PFSK-1 (cell line): ENCODE measurements around the gene LIPI.

Experiments
- FOXP2 ChIP-seq: optimal IDR thresholded peaks from 2 replicates; pipeline ENCODE3; 2011; ENCODE audit warnings: borderline replicate concordance, control low read depth, inconsistent platforms; ENCODE audit not compliant: insufficient read depth; ENCODE audit errors: extremely low read length, extremely low read depth
- POLR2AphosphoS5 ChIP-seq: IDR thresholded peaks from 2 replicates; pipeline ENCODE4 v1.6.1; 2012; ENCODE audit warnings: low read depth, mild to moderate bottlenecking, control low read depth, low read length, moderate library complexity
- REST ChIP-seq, 2 experiments: IDR thresholded peaks; 2 replicates each; pipeline versions ENCODE4 v1.6.1 to v1.8.0; 2011 to 2012; ENCODE audit warnings: low read depth in 2 of 2, low read length in 2 of 2, control low read depth in 1 of 2, inconsistent platforms in 1 of 2, mild to moderate bottlenecking in 1 of 2, moderate library complexity in 1 of 2; ENCODE audit not compliant: insufficient read depth in 1 of 2
- SIN3A ChIP-seq: IDR thresholded peaks from 2 replicates; pipeline ENCODE4 v1.6.1; 2012; ENCODE audit warnings: mild to moderate bottlenecking, low read length, moderate library complexity, borderline replicate concordance; ENCODE audit not compliant: insufficient read depth
- TAF1 ChIP-seq: IDR thresholded peaks from 2 replicates; pipeline ENCODE4 v1.6.1; 2012; ENCODE audit warnings: low read length, control low read depth, borderline replicate concordance; ENCODE audit not compliant: insufficient read depth

Gene LIPI

GRCh38 chr21:14071902-14072734 is 138.6 kb downstream of the LIPI start:
- TF ChIP-seq POLR2AphosphoS5 (no peak), SIN3A (no peak), REST (IDR thresholded peaks at IDR 0.05; ENCODE audit: insufficient read depth in 1 of 2, low read depth in 2 of 2, low read length in 2 of 2) (no peak), FOXP2 (no peak), TAF1 (no peak)

- TF ChIP-seq REST (IDR thresholded peaks at IDR 0.05; ENCODE audit: insufficient read depth in 1 of 2, low read depth in 2 of 2, low read length in 2 of 2) (no peak), FOXP2 (no peak), POLR2AphosphoS5 (no peak), SIN3A (no peak), TAF1 (no peak)
Observed at GRCh38 chr21:14070968-14071367, 139.8 kb downstream of the LIPI start.

- TF ChIP-seq TAF1 = no peak
- TF ChIP-seq FOXP2 = no peak
- TF ChIP-seq SIN3A = no peak
- TF ChIP-seq REST (IDR thresholded peaks at IDR 0.05; ENCODE audit: insufficient read depth in 1 of 2, low read depth in 2 of 2, low read length in 2 of 2) = no peak
- no peak for TF ChIP-seq POLR2AphosphoS5
Observed at GRCh38 chr21:14070049-14070893, 140.5 kb downstream of the LIPI start.

GRCh38 chr21:14064296-14064645 is 146.5 kb downstream of the LIPI start:
- no peak for TF ChIP-seq REST (IDR thresholded peaks at IDR 0.05; ENCODE audit: insufficient read depth in 1 of 2, low read depth in 2 of 2, low read length in 2 of 2)
- TF ChIP-seq TAF1 = no peak
- TF ChIP-seq SIN3A = no peak
- TF ChIP-seq POLR2AphosphoS5 = no peak
- TF ChIP-seq FOXP2 = no peak
